Right lobe of liver (tissue), 6 donors: ENCODE data around the gene CELSR1. TPM values are rescaled to one million over a fixed set of nuclear protein-coding genes. Genes with fewer than 3 reads are reported as not detected.

Source experiments
- ATAC-seq, 4 donors: fragments of 200-7000 bp; cut with Tn5 transposase; one replicate each; pipeline ENCODE4 v1.9.1; 2020; ENCODE audit warnings: mild to moderate bottlenecking in 4 of 4, moderate library complexity in 4 of 4
- DNase-seq, 3 donors: peaks; one replicate each; pipeline ENCODE4 v3.0.0-alpha.2; 2020
- H3K27ac ChIP-seq, 3 donors: fragments of 200-600 bp; one replicate each; pipeline ENCODE4 v1.8.0; 2022
- H3K27me3 ChIP-seq, 2 donors: fragments of 200-600 bp; one replicate each; pipeline ENCODE4 v1.8.0; 2022
- H3K36me3 ChIP-seq, 4 donors: fragments of 200-600 bp; sonication (generic) in 1 of 4; one replicate each; pipeline versions ENCODE4 v1.5.1 to v1.8.0; 2017 to 2022; ENCODE audit warnings: control low read depth in 1 of 4
- H3K4me1 ChIP-seq, 4 donors: fragments of 200-600 bp; sonication (generic) in 1 of 4; one replicate each; pipeline versions ENCODE4 v1.5.1 to v1.8.0; 2017 to 2022; ENCODE audit warnings: control low read depth in 1 of 4
- H3K4me3 ChIP-seq, 3 donors: fragments of 200-600 bp; one replicate each; pipeline ENCODE4 v1.8.0; 2022
- H3K9me3 ChIP-seq, 4 donors: fragments of 200-600 bp; sonication (generic) in 1 of 4; one replicate each; pipeline versions ENCODE4 v1.5.1 to v1.8.0; 2017 to 2022; ENCODE audit warnings: control low read depth in 1 of 4
- POLR2A ChIP-seq: fragments of 450-650 bp; IDR thresholded peaks from one replicate; pipeline ENCODE4 v1.6.1; 2017; ENCODE audit warnings: antibody characterized with exemption, mild to moderate bottlenecking
- WGBS: methylation state at CpG from one replicate; pipeline ENCODE4 v1.1.6; 2018; ENCODE audit warnings: low coverage, low lambda C conversion rate; ENCODE audit not compliant: insufficient coverage; ENCODE audit errors: missing lambda C conversion rate; 5-methylcytosine and 5-hydroxymethylcytosine counted together
- intact Hi-C, 2 donors: fragments of 100-400 bp; cut with DNase I; formaldehyde crosslinking; loops; one replicate each; pipeline versions ENCODE4 v1.11.2 to v1.14.1; 2022
- total RNA-seq, 6 experiments: library from RNA; depleted of rRNA in 2 of 6; stranded (reverse); fragments of >200 nt in 2 of 6; fragmentation: NEBNext Ultra II Directional in 3 of 6; extraction: Animal tissue kit (Norgen Biotek cat#: 25700) in 3 of 6; gene quantifications; one replicate each; pipeline versions ENCODE4 v1.1.0 to v1.2.4, GENCODE V29; 2016 to 2023
- TF ChIP-seq, protein P1 (sequence below), 4 donors: fragments of 200-600 bp in 3 of 4; fragments of 450-650 bp in 1 of 4; IDR thresholded peaks; one replicate each; pipeline versions ENCODE4 v1.5.1 to v1.8.0; 2016 to 2022; ENCODE audit warnings: antibody characterized with exemption in 4 of 4, mild to moderate bottlenecking in 2 of 4
- donor health status: DM: no; HTN: yes; CAD: no.
- donor health status: DM: no; HTN: no; CAD: no.
- donor health status: DM: no; HTN: no; CAD: no.
- donor health status: DM: no; HTN: yes; CAD: no.
- donor health status: DM: no; HTN: yes; CAD: no.

CELSR1 gene
- total RNA-seq, 6 experiments from 2014 or later, result 2.9 to 8.2 (median 5.0) TPM

DNA sequence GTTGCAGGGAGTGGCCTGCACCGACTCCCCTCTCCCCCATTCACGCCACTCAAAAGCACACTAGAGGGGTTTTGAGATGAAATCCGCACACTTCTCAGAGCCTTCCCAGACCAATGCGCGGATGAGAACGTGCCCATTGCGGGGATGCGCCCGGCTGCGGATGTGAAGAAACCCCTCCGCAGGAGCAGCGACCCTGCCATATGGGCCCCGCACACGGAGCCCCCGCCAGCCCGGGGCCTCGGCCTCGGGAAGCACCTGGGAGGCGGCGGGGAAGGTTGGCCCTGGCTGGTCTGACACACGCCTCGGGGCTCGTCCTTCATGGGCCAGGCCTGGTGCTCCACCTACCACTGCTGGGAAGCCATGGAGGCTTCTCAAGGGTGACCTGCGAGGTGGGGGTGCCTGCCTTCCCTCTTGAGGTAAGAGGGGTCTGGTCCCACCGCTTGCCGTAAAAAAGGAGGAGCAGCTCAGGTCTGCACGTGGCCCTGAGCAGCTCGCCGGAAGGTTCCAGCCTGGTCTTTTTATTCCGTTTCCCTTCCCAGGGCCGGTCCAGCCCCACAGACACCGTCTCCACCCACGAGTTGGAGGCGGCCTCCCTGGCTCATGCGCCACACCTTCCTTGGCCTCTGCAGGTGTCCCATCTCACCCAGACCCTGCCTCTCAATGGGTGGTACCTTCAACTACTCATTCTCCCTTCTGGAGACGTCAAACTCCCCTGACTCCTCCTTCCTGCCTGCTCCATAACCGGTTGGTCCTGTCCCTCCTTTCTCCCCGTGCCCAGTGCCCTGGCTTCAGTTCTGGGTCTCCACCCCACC is 162.6 kb downstream of the CELSR1 start:
- H3K27me3 ChIP-seq, result no peaks in the 10 kb centered on the region

DNA sequence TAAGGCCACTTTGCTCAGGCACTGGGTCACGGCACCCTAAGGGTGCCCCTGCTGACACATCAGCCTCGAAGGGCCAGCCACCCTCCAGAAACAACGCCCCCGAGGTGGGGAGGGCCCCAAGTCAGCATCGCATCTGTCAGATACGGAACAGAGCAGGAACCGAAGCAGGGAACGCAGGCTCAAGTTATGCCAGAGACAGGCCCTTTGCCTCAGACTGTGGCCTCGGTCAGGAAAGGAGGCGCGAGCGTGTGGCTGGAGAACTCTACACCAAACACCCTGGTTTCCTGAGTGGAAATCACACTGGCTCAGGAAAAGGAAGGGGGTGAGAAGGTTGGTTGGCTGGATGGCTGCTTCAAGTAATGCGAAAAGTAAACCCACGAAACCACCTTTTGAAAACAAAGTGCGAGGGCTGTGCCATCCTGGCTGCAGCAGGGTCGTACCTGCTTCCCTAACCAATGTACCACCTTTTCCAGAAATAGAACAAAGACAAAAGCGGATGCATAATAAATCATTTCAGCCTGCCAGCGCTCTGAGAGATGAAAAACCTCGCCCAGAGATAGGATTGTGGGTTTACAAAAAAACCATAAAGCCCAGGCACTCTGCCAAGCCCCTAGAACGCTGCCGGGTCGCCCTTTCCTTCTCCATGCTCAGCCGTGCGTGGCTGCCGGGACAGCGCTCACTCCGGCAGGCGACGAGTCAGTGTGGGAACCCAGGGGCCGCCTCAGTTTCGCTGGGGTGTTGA is 163.3 kb downstream of the CELSR1 start:
- Histone ChIP-seq H3K36me3 (no peaks in the 10 kb centered on the region), H3K4me1 (peaks cover 0 to 62% (median 18%) of the 10 kb centered on the region in 4 donors), H3K27me3 (no peaks in the 10 kb centered on the region), H3K4me3 (no peak overlapping the region), H3K27ac (no peak overlapping the region), H3K9me3 (no peaks in the 10 kb centered on the region)
- 66% methylated on average over 18 of the region's 31 CpGs for WGBS
- intact Hi-C loops, result no loop called here
- no peak for ATAC-seq
- no peak for DNase-seq
- TF ChIP-seq POLR2A, result no peak
- TF ChIP-seq, protein P1, sequence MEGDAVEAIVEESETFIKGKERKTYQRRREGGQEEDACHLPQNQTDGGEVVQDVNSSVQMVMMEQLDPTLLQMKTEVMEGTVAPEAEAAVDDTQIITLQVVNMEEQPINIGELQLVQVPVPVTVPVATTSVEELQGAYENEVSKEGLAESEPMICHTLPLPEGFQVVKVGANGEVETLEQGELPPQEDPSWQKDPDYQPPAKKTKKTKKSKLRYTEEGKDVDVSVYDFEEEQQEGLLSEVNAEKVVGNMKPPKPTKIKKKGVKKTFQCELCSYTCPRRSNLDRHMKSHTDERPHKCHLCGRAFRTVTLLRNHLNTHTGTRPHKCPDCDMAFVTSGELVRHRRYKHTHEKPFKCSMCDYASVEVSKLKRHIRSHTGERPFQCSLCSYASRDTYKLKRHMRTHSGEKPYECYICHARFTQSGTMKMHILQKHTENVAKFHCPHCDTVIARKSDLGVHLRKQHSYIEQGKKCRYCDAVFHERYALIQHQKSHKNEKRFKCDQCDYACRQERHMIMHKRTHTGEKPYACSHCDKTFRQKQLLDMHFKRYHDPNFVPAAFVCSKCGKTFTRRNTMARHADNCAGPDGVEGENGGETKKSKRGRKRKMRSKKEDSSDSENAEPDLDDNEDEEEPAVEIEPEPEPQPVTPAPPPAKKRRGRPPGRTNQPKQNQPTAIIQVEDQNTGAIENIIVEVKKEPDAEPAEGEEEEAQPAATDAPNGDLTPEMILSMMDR (IDR thresholded peaks at IDR 0.05), result no peak

More for the DNA sequence above, 162.6 kb downstream of the CELSR1 start:
- no peaks in the 10 kb centered on the region for H3K36me3 ChIP-seq
- ATAC-seq (no peak), DNase-seq (peak in 1 of 3 donors; percentile 21)
- no peak overlapping the region for H3K4me3 ChIP-seq
- TF ChIP-seq, protein P1 (IDR thresholded peaks at IDR 0.05), result no peak
- TF ChIP-seq POLR2A, result no peak
- peaks cover 0 to 62% (median 16%) of the 10 kb centered on the region in 4 donors for H3K4me1 ChIP-seq
- WGBS, result 78% methylated on average over 2 of the region's 38 CpGs
- no peaks in the 10 kb centered on the region for H3K9me3 ChIP-seq
- no peak overlapping the region for H3K27ac ChIP-seq
- intact Hi-C loops, result no loop called here

DNA sequence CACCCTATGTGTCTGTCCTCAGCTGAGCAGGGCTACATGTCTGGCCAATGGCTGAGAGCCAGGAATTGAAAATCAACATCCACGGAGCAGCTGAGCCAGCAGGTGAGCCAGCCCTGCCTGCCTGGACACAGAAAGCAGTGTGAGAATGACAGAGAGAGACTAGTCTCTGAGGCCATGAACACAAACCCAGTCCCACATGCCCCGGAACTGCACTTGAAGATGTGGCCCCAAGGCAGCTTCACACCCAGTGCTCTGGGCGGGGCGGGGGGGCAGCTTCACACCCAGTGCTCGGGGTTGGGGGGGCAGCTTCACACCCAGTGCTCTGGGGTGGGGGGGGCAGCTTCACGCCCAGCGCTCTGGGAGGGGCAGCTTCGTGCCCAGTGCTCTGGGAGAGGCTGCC is 164.3 kb downstream of the CELSR1 start:
- Histone ChIP-seq H3K27ac (no peak overlapping the region), H3K9me3 (no peaks in the 10 kb centered on the region), H3K4me3 (no peak overlapping the region), H3K27me3 (no peaks in the 10 kb centered on the region), H3K36me3 (no peaks in the 10 kb centered on the region), H3K4me1 (peaks cover 0 to 58% (median 17%) of the 10 kb centered on the region in 4 donors)
- WGBS, result 17% methylated on average over 3 of the region's 8 CpGs
- DNase-seq, result peak in 2 of 3 donors; percentile 51 to 79
- peak in 3 of 4 donors; percentile 11 to 13 (median 12) for ATAC-seq
- no peak for TF ChIP-seq POLR2A
- TF ChIP-seq, protein P1 (IDR thresholded peaks at IDR 0.05), result no peak
- intact Hi-C loops, result no loop called here

DNA sequence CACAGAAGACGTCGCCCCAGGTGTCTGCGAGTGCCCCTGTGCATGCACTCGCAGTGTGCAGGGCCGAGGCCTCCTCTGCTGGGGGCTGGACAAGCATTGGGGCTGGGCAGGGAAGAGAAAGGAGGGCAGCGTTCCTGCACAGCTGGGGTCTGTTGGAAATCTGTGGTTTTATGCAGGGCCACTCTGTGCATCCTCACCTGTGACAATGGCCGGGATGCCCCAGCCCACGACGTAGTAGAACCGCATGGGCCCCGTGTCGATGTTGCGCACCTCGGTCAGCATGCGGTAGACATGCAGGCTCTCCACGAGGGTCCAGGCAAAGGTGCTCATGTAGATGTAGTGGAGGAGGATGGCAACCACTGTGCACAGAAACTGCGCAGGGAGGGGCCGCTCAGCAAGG is 164.7 kb downstream of the CELSR1 start:
- TF ChIP-seq, protein P1 (IDR thresholded peaks at IDR 0.05), result no peak
- no peak for TF ChIP-seq POLR2A
- Histone ChIP-seq H3K36me3 (no peaks in the 10 kb centered on the region), H3K4me1 (peaks cover 0 to 53% (median 17%) of the 10 kb centered on the region in 4 donors), H3K27me3 (no peaks in the 10 kb centered on the region), H3K4me3 (no peak overlapping the region), H3K27ac (no peak overlapping the region), H3K9me3 (no peaks in the 10 kb centered on the region)
- intact Hi-C loops, result no loop called here
- 87% methylated on average over 8 of the region's 18 CpGs for WGBS
- no peak for ATAC-seq
- DNase-seq, result no peak
